MCF 10A (cell line): ENCODE measurements around the gene OTUD5. TPM values are rescaled to one million over a fixed set of nuclear protein-coding genes. Genes with fewer than 3 reads are reported as not detected.

ENCODE experiments used
- BruUV-seq: library from RNA; stranded (reverse); fragments of 400-500 nt; replicated peaks from 2 replicates; lab custom pipeline; 2021; lab: Mats Ljungman, UMichigan
- CTCF ChIA-PET: fragments of 300-600 bp; sonication (Branson Sonifier 250); formaldehyde crosslinking; extraction: SDS; loops from one replicate; lab custom pipeline; 2021; ENCODE audit warnings: antibody characterized with exemption, inconsistent platforms; lab: Yijun Ruan, JAX
- POLR2A ChIA-PET: fragments of 300-600, 350-650 bp; sonication (Branson Sonifier 250); formaldehyde crosslinking; extraction: SDS; loops from one replicate; lab custom pipeline; 2020; ENCODE audit warnings: antibody characterized with exemption, inconsistent platforms; lab: Yijun Ruan, JAX
- DNase-seq: peaks from one replicate; pipeline ENCODE4 v3.0.0-alpha.2; 2018; ENCODE audit not compliant: unreplicated experiment
- H3K27ac Mint-ChIP-seq: one replicate; pipeline ENCODE4 v1.8.0; 2022; ENCODE audit warnings: mild to moderate bottlenecking, low read depth, mixed read lengths; ENCODE audit not compliant: unreplicated experiment
- H3K27me3 Mint-ChIP-seq: one replicate; pipeline ENCODE4 v1.8.0; 2022; ENCODE audit warnings: mixed read lengths; ENCODE audit not compliant: insufficient read depth, unreplicated experiment
- H3K36me3 Mint-ChIP-seq: one replicate; pipeline ENCODE4 v1.8.0; 2022; ENCODE audit warnings: mild to moderate bottlenecking, moderate library complexity, mixed read lengths; ENCODE audit not compliant: insufficient read depth, unreplicated experiment
- H3K4me1 Mint-ChIP-seq: one replicate; pipeline ENCODE4 v1.8.0; 2022; ENCODE audit warnings: mixed read lengths; ENCODE audit not compliant: insufficient read depth, unreplicated experiment
- H3K4me3 Mint-ChIP-seq: one replicate; pipeline ENCODE4 v1.8.0; 2022; ENCODE audit warnings: mild to moderate bottlenecking, moderate library complexity, mixed read lengths; ENCODE audit not compliant: unreplicated experiment
- H3K9me3 Mint-ChIP-seq: one replicate; pipeline ENCODE4 v1.8.0; 2022; ENCODE audit warnings: mixed read lengths; ENCODE audit not compliant: unreplicated experiment
- CTCF ChIP-seq: fragments of 200-600 bp; IDR thresholded peaks from one replicate; pipeline ENCODE4 v1.8.0; 2022; ENCODE audit warnings: antibody characterized with exemption, mild to moderate bottlenecking; ENCODE audit not compliant: unreplicated experiment
- intact Hi-C: fragments of 100-400 bp; cut with micrococcal nuclease; formaldehyde crosslinking; loops from 2 replicates; pipeline ENCODE4 v1.14.1; 2022
- total RNA-seq: library from RNA; stranded (reverse); gene quantifications from 2 replicates; pipeline ENCODE4 v1.2.3, GENCODE V29; 2022

Gene OTUD5
- total RNA-seq, 1 experiment from 2014 or later = 38.7 TPM

GRCh38 chrX:48974574-48974973 lies 17.2 kb upstream of the OTUD5 start:
- no peak overlapping the region for H3K4me3 Mint-ChIP-seq
- intact Hi-C loops = loop anchor here (5.0 kb wide), 1 partner anchor 68 kb away; the partner anchor contains the start of gene TFE3
- H3K27ac Mint-ChIP-seq = no peak overlapping the region
- no peaks in the 10 kb centered on the region for H3K4me1 Mint-ChIP-seq
- H3K27me3 Mint-ChIP-seq = no peaks in the 10 kb centered on the region
- CTCF ChIA-PET = interaction anchor here (0.6 to 1.3 kb wide), 3 partner anchors 9 to 215 kb away, joined by 3 read pairs; no protein-coding TSS in a partner anchor
- H3K36me3 Mint-ChIP-seq = peaks cover 35% of the 10 kb centered on the region
- TF ChIP-seq CTCF = no peak
- peaks cover 27% of the 10 kb centered on the region for H3K9me3 Mint-ChIP-seq
- no peak for DNase-seq
- BruUV-seq = no TSS peak
- POLR2A ChIA-PET = no interaction called here

- Mint-ChIP-seq H3K4me3 (no peak overlapping the region), H3K27ac (no peak overlapping the region), H3K9me3 (peaks cover 27% of the 10 kb centered on the region), H3K27me3 (no peaks in the 10 kb centered on the region), H3K4me1 (no peaks in the 10 kb centered on the region), H3K36me3 (peaks cover 33% of the 10 kb centered on the region)
- POLR2A ChIA-PET = interaction anchor here (1.1 kb wide), 1 partner anchor 28 kb away, joined by 4 read pairs; the partner anchor contains the start of gene GRIPAP1
- CTCF ChIA-PET = interaction anchor here (0.5 to 1.3 kb wide), 7 partner anchors 8 to 215 kb away, joined by 3 to 4 read pairs (median 3); no protein-coding TSS in a partner anchor
- intact Hi-C loops = loop anchor here (5.0 kb wide), 1 partner anchor 68 kb away; the partner anchor contains the start of gene TFE3
- DNase-seq = no peak
- BruUV-seq = no TSS peak
- TF ChIP-seq CTCF = no peak
These were observed 16.6 kb upstream of the OTUD5 start for GRCh38 chrX:48974033-48974432.

DNA sequence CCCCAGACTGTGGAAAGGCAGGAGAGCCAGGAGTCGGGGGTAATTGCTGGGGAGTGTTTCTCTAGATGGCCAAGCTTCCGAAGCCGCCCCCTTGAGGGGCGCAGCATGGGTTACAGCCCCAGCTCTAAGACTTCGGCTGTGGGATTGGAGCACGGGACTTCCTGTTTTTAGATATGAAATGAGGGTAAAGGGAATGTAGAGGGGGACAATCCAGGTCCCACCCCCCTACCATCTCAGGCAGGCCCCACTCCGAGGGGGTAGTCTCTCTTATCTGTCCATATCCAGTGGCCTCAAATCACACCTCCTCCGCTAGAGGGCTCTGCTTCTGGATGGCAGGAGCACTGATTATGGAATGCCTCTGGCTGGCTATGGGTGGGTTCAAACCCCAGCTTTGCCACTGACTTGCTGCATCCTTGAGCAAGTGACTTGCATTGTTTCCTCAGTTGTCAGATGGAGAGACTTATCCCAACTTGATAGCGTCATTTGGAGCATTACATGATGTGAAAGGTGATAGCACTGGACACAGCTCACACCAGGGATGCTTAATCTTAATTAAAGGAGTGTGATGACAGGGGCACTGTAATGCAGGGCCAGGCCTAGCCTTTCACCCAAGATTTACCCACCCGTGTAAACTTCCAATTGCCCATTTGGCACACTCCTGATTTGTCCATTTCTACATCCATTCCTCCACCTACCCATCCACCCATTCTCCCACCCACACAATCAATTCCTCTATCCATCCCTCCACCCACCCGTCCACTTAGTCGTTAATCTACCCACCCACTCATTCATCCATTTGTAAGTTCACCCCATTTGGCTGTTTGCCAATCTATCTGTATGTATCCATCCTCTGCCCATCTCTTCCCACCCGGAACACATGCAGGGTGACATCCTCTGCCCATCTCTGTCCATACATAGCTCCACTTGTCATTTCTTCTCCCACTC lies 15.1 kb upstream of the OTUD5 start:
- DNase-seq = peak; percentile 37
- intact Hi-C loops = loop anchor here (5.0 kb wide), 1 partner anchor 70 kb away; the partner anchor contains the start of gene TFE3
- CTCF ChIA-PET = interaction anchor here (0.6 to 1.7 kb wide), 5 partner anchors 9 to 1829 kb away, joined by 3 to 5 read pairs (median 3); no protein-coding TSS in a partner anchor
- no TSS peak for BruUV-seq
- Mint-ChIP-seq H3K4me3 (no peak overlapping the region), H3K4me1 (no peaks in the 10 kb centered on the region), H3K9me3 (peaks cover 27% of the 10 kb centered on the region), H3K27ac (no peak overlapping the region), H3K27me3 (no peaks in the 10 kb centered on the region), H3K36me3 (peaks cover 18% of the 10 kb centered on the region)
- POLR2A ChIA-PET = interaction anchor here (0.6 to 1.9 kb wide), 5 partner anchors 14 to 70 kb away, joined by 3 to 5 read pairs (median 4); partner anchors contain the start of gene GRIPAP1
- peak; percentile 22 for TF ChIP-seq CTCF
